NCI-H748 (cell line): ENCODE data around the gene TOMM22.

ENCODE experiments used
- DNase-seq: peaks from one replicate; lab custom pipeline; 2025; ENCODE audit not compliant: unreplicated experiment; lab: John Stamatoyannopoulos, UW

The TOMM22 gene

DNA sequence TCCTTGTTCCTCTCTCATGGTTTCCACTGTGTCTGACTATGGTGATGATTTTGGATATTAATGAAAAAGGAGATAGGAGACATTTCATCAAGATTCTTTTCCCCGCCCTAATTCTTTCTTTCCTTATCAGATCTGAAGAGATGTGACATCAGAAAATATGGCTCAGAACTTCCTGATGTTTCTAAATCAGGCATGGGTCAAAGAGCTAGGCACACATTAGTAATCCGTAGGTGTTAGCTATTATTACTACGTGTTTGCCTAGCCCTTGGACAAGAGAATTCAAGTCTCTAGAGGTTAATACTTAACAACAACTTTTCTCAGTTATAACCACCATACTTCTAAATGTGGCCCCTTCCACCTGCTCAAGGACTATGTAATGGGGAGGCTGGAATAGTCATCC is 13.2 kb downstream of the TOMM22 start:
- no peak for DNase-seq

GRCh38 chr22:38696606-38697424 is 15.1 kb downstream of the TOMM22 start:
- no peak for DNase-seq

DNA sequence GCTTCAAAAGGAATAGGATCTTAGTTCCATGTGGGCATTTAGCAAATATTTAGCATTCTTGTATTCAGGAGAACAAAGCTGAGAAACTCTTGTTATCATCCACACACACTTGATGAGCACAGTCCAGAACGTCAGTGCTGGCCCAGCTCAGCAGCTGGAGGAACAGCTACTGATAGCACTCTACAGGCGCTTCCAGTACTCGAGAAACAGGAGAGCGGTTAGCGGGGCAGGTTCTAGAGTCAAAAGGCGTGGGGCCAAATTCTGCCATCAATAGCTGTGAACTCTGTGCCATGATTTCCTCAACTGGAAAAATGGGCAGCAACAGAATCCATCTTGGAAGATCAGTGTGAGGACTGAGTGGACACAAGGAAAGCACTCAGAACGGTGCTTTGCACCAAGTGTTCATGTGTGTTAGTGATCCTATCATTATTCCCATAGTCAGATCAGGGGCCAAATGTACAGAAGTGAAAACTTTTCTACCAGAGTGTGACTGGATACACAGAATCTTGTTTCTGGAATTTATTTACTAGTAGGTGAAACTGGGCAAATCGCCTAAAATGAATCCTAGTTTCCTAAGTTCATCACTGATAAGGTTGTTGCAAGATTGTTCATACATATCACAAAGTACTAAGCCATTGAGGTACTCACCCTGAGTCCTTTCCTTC is 15.8 kb downstream of the TOMM22 start:
- no peak for DNase-seq

GRCh38 chr22:38698407-38699094 is 16.8 kb downstream of the TOMM22 start:
- DNase-seq = no peak

DNA sequence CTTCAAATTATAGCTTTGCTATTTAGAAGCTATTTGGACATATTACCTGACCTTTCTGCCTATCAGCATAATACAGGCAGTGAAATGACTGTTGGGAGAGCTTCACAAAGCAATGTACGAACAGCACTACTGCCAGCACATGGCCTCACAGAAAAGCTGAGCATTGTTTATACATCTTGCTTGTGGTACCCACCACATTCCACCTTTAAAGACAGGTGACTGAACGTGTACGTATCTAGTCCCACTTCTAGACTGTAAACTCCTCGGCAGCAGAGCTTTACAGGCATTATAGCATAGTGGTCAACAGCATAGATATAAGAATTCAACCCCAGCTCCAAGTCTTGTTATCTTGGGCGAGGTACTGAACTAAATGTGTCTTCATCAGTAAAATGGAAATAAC is 17.4 kb downstream of the TOMM22 start:
- DNase-seq = no peak

DNA sequence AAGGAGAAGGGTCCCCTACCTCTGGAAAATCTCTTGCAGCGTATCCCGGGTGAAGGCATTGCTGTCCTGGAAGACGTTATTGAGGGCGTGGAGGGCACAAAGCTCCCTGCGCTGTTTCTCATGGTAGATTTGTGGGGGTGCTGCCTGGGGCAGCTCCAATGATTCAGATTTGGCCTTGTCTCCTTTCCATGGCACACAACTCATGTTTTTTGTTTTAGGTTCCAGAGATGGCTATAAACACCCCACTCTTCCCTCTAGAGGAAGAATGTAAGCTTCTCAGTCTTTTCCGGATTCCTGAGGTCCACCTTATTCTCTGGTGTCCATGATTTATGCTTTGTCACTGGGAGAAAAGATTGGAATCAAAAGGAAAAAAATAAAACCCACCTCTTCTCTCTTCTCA is 18.0 kb downstream of the TOMM22 start:
- no peak for DNase-seq

DNA sequence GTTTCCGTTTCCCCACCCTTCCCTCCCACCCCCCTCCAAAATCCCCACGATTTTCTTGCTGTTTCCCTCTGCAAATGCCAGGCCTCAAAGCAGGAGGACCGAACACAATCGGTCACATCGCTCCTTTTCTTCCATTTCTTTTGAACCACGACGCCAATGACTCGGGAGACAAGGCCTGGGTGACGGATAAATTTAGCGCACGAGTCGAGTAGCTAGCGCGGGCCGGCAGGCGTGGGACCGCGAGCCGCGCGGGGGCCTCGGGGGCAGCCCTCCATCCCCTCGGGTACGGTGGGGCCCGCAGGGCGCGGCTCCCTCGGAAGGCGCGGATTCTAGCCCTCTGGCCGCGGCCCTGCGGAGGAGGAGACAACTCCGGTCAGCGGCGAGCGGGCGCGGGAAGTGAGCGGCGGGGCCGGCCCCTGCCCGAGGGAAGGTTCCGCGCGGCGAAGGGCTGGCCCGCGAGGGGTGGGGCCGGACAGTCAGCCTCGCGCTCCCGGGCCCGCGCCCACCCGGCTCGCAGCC is 18.6 kb downstream of the TOMM22 start:
- DNase-seq = peak; percentile 85

GRCh38 chr22:38700789-38701628 is 19.3 kb downstream of the TOMM22 start, which contains the start of gene JOSD1:
JOSD1 (minus strand) TSS chr22:38700943; CDS start chr22:38699987, 956 bp downstream.
- peak; percentile 92 for DNase-seq

DNA sequence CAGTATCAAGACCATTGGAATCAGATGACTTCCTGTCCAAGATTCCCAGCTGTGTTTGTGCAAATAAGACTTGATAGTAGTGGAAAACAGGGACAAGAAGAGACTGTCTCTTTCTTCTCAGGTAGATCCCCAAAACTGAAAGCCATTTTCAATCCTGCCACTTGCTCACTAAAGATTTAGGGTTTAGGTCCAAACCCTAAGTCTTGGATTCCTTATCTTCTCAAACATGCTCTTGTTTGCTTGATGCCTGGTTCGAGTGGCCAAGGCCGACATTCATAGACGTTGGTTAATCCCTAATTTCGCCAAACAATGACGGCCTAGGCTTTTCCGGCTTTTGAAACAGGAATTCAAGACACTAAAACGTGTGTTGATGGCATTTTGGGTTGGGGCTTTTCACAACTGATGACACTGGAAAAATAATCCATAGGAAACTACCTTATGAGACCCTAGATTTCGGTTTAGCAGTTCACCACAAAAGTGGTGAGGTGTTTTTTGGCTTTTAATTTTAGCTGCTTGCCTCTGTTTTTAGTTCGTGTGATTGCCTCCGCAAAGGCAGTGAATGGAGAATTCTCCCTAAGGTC is 23.0 kb downstream of the TOMM22 start:
- DNase-seq = peak; percentile 15

- peak; percentile 100 for DNase-seq
Observed at GRCh38 chr22:38705235-38706100, 23.7 kb downstream of the TOMM22 start, which contains the start of gene GTPBP1. GTPBP1 (plus strand) TSS chr22:38705944; CDS start chr22:38705956, 12 bp downstream.

DNA sequence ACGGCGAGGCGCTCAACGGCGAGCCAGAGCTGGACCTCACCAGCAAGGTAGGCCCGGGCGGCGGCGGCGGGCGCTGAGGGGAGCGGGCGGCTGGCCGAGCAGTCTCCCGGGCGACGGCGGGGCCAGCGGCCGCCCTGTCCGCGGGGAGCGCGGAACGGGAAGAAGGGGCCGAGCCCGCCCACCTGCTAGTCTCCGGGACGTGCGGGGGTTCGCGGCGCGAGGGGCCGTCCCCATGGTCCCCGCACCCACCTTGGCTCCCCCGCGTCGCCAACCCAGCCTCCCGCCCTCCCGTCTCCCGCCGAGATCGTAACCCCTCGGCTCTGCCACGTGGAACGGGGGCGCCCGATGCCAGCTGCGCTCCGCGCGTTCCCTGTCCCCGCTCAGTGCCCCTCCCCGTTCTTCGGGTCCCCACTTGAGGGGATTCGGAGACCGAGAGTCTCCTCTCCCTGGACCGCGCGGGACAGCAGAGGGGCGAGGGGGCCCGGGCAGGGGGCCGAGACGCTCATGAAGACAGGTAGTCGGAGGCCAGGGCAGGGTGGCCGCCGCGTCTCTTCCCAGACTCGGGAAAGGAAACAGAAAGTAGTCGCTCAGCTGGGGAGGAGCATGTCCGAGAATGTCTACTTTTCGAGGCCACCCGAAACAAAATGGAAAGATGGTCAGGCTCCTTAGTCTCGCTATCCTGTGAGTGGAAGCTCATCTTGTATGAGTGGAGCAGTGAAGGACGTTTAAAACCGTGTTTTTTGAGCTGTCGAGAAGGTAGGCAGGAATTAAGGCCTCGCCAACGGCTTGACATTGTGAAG is 24.5 kb downstream of the TOMM22 start:
- DNase-seq = peak; percentile 42

- DNase-seq = no peak
Observed at GRCh38 chr22:38706901-38707195, 25.1 kb downstream of the TOMM22 start.

GRCh38 chr22:38707346-38707745 is 25.6 kb downstream of the TOMM22 start:
- no peak for DNase-seq

DNA sequence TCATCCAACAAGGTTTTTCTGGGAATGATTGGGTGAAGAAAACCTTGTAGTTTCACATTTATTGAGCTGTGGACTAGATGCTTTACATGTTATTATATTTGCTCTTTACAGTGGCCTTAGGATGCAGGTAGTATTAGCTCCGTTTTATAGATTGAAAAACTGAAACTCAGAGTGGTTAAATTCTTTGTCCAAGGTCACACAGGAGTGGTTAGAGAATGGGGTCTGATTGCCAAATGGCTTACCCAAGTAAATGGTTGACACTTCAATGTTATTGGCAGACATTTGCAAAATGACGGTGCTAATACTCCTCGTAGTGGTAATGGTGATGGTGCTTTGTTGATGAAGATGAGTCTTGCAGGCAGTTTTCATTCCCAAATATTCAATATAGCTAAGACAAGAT is 26.2 kb downstream of the TOMM22 start:
- no peak for DNase-seq

DNA sequence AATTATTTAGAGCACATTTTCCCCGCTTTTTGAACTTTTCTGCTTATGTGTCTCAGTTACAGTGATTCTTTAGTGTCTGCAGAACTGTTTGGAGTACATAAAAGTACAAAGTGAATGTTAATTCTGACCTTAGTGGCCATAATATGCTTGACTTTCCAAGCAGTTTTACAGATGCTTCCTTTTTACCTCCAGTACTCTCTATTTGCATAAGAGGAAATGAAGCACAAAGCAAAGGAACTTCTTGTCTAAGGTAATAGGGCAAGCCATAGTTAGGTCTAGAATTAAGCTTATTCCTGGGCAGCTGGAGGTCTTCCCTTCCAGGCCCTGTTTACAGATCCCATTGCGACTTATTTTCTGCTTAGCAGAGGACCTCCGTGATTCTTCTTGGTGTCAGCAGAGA is 27.5 kb downstream of the TOMM22 start:
- no peak for DNase-seq

DNA sequence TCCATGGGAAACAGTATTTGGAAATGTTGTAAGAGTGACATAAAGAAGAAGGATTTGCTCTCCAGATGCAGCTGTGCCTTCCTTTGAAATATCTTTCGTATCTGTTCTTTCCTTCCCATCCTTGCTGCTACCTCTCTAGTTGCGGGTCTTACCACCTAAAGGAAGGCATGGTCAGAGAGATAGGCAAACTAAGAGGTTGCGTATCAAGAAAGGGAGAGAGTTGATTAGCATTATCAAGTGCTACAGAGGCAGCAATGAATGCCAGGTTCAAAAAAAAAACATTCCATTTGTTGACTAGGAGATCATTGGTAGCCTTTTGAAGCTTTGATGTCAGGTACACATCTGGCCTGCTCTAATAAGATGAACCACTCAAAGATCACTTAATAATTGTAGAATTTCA is 28.6 kb downstream of the TOMM22 start:
- DNase-seq = no peak

DNA sequence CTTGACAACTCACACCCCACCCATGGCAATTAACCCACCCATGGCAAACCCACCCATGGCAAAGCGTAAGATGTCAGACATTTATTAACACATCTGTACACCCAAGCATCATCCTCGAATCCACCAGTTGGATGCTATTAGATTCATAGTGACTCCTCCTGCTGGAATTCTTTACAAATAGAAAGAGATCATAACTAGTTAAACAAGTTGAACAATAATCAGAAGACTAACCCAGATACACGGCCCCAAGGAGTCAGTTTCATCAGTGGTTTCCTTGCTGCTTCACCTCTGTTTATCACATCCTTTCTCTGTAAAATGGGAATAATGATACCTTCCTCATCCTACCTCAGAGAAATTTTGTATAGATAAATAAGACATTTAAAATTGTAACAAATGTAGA is 29.1 kb downstream of the TOMM22 start:
- no peak for DNase-seq

- DNase-seq = no peak
Observed at GRCh38 chr22:38712486-38713207, 30.9 kb downstream of the TOMM22 start.
